Central memory CD8-positive, alpha-beta T cell (primary cell): ENCODE measurements around the gene TMEM131L.
A peak's percentile ranks its signal among the peaks of the same experiment; 100 is the strongest.
"Not testable (repeated sequence)": the region's sequence is repeated elsewhere in the genome, so short reads cannot be mapped to it uniquely, and the experiment has no call there.

Experiments
- ATAC-seq: fragments of 150-1000 bp; cut with Tn5 transposase; replicated peaks from 2 replicates; pipeline ENCODE4 v1.10.0; 2022; ENCODE audit warnings: mild to moderate bottlenecking, moderate FRiP score, moderate number of reproducible peaks; ENCODE audit not compliant: poor library complexity, severe bottlenecking; ENCODE audit errors: extremely low read depth
- DNase-seq, 2 donors: peaks; one replicate each; pipeline ENCODE4 v3.0.0; 2021; ENCODE audit warnings: low spot score in 2 of 2
- H3K27ac Mint-ChIP-seq: one replicate; pipeline ENCODE4 v1.8.0; 2022; ENCODE audit warnings: low read depth, mild to moderate bottlenecking, moderate library complexity, mixed read lengths
- H3K27me3 Mint-ChIP-seq: one replicate; pipeline ENCODE4 v1.8.0; 2022; ENCODE audit warnings: mixed read lengths
- H3K36me3 Mint-ChIP-seq: one replicate; pipeline ENCODE4 v1.8.0; 2022; ENCODE audit warnings: mild to moderate bottlenecking, moderate library complexity, mixed read lengths; ENCODE audit not compliant: insufficient read depth
- H3K4me1 Mint-ChIP-seq: one replicate; pipeline ENCODE4 v1.8.0; 2022; ENCODE audit warnings: mixed read lengths
- H3K4me3 Mint-ChIP-seq: one replicate; pipeline ENCODE4 v1.8.0; 2022; ENCODE audit warnings: mild to moderate bottlenecking, moderate library complexity, mixed read lengths
- H3K9me3 Mint-ChIP-seq: one replicate; pipeline ENCODE4 v1.8.0; 2022; ENCODE audit warnings: mixed read lengths

The TMEM131L gene

DNA sequence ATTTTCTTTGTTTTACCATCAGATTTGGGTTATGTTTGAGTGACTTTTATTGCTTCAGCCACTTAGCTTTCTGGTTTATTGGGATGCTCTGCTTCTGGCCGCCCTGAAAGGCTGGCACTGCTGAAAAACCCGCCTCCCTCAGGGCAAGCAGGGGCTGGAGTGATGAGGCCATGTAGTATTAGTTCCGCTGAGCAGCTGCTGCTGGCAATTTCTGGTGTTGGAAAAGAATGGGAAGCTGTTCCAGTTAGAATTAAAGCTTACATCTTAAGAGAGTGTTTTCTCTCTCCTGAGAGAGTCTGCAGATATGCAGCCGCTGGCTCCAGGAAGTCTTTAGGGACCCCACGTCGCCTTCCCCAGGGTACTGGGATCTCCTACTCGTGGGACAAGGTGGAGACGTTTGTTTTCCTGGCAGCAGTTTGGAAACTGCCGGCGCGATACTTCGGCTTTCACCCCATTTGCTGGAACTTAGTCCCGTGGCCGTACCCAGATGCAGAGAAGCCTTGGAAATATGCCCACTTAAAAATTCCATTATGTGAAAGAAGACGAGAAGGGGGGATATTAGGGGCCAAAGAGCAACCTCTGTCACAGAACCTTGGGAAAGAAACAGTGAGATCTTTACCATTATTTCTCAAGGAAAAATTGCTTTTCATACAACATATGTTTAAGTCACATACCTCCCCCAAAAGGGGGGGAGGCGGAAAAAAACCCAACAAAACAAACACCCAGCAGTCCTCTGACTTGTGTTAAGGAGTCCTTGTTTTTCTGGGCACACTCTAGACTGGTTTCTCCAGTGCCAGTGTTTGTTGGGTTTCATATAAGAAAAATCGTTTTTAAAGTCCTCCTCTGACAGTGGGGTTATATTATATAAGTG, 72.6 kb downstream of the TMEM131L start:
- H3K9me3 Mint-ChIP-seq = no peaks in the 10 kb centered on the region
- no peak for DNase-seq
- no peaks in the 10 kb centered on the region for H3K27me3 Mint-ChIP-seq
- peaks cover 64% of the 10 kb centered on the region for H3K4me1 Mint-ChIP-seq
- no peak overlapping the region for H3K27ac Mint-ChIP-seq
- no peak for ATAC-seq
- no peak overlapping the region for H3K4me3 Mint-ChIP-seq
- peaks cover 9% of the 10 kb centered on the region for H3K36me3 Mint-ChIP-seq

DNA sequence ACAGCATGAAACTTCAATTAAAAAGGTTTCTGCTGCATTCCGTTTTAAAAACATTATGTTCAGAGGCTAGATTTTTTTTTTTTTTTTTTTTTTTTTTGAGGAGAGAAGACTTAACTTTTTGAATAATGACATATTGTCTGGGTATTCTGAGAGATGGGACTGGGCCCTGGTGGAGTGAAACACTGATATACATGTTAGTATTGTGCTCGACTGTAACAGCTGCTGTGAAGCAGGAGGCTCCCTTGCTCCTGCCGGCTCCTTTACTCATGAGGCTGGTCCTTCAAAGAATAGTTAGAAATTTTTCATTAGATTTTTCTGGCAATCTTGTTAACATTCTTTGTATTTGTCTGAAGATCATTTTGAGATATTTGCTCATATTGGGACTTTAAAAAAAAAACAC, 73.3 kb downstream of the TMEM131L start:
- Mint-ChIP-seq H3K4me3 (no peak overlapping the region), H3K27ac (no peak overlapping the region), H3K36me3 (peaks cover 9% of the 10 kb centered on the region), H3K4me1 (peaks cover 61% of the 10 kb centered on the region), H3K9me3 (no peaks in the 10 kb centered on the region), H3K27me3 (no peaks in the 10 kb centered on the region)
- ATAC-seq (no peak), DNase-seq (no peak)

DNA sequence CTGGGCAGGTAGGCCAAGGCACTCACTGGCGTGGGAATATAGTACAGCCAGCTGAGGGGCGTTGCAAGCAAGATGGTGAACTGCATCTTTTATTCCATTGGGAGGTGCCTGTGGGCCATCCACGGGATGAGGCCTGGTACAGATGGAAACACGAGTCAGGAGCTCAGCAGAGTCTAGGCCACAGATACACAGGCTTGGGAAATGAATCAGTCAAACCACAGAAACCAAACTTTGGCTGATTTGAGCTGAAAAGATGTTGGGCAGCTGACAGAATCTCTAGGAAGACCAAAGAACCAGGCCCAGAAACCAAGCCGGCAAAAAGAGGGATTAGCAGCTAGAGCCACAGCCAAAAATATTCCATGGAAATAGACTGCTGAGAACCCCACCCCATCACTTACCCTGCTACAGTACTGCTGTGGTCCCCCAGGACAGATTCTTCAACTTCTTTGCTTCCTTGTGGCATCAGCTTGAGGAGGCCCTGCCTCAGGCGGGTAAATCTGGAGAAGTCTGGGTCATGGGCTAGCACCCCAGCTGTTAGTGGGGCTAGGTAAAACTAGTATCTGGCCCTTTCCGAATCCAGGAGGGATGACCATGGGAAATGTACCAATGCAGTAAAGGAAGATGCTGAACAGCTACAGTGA, 75.4 kb downstream of the TMEM131L start:
- Mint-ChIP-seq H3K36me3 (peaks cover 5% of the 10 kb centered on the region), H3K27me3 (no peaks in the 10 kb centered on the region), H3K9me3 (no peaks in the 10 kb centered on the region), H3K4me1 (peaks cover 48% of the 10 kb centered on the region), H3K4me3 (no peak overlapping the region), H3K27ac (peak overlapping the region; percentile 44)
- DNase-seq (no peak), ATAC-seq (no peak)

DNA sequence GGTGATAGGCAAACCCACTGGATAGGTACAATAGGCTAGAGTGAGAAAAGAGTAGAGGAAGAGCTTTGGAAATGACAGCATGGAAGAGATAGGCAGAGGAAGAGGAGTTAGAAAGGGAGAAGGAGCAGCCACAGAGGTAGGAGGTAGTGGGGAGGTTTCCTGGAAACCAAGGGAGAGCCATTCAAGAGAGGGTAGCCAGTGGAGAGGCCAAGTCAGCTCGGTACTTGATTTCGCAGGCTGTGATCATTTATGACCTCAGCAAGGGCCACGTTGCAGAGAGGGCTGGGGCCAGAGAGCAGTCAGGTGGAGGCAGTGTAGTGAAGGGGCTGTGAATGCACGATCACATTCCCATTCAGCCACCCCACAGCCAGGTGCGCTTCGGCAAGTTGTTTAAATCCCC, 76.0 kb downstream of the TMEM131L start:
- Mint-ChIP-seq H3K36me3 (peaks cover 5% of the 10 kb centered on the region), H3K27ac (peak overlapping the region; percentile 44), H3K9me3 (no peaks in the 10 kb centered on the region), H3K4me1 (peaks cover 43% of the 10 kb centered on the region), H3K27me3 (no peaks in the 10 kb centered on the region), H3K4me3 (no peak overlapping the region)
- DNase-seq (no peak), ATAC-seq (no peak)

DNA sequence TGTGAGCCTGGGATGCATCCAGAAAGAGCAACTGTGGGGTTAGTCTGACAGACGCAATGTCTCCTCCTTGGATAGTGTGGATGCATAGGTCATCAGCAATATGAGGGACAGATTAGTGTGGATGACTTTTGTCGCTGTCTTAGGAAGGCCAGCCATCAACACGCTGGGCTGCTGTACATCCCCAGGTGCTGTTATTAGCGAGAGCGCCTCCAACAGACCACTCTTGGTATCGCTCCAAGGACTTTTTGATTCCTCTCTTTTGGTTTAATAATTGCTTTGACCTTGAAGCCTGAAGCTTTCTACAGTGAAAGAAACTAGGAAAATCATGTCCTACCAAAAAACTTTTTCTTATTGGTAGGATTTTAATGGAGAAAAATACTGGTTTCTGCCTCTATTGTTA, 76.7 kb downstream of the TMEM131L start:
- no peaks in the 10 kb centered on the region for H3K9me3 Mint-ChIP-seq
- no peak for ATAC-seq
- peaks cover 4% of the 10 kb centered on the region for H3K36me3 Mint-ChIP-seq
- H3K4me3 Mint-ChIP-seq = no peak overlapping the region
- no peak for DNase-seq
- H3K27ac Mint-ChIP-seq = no peak overlapping the region
- H3K4me1 Mint-ChIP-seq = peaks cover 44% of the 10 kb centered on the region
- H3K27me3 Mint-ChIP-seq = no peaks in the 10 kb centered on the region

DNA sequence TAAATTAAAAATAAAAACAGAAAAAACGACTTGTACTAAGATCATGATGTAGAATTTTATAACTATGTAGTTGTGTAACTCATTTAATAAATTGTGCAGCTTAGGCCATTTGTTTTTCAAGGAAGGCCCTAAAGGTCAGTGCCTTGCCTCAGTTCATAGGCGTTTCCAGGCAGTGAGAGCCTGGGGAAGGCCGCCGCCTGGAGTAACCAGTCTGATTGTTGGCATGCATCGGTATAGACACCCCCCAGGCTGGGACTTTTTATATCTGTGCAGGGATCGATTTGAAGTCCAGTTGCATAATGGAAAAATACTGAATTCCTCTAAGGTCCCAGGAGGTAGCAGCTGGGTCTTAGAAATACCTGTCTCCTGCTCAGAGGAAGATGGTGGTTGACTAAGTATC, 77.2 kb downstream of the TMEM131L start:
- DNase-seq = no peak
- Mint-ChIP-seq H3K27me3 (no peaks in the 10 kb centered on the region), H3K4me3 (no peak overlapping the region), H3K27ac (no peak overlapping the region), H3K4me1 (peaks cover 44% of the 10 kb centered on the region), H3K36me3 (peaks cover 2% of the 10 kb centered on the region), H3K9me3 (no peaks in the 10 kb centered on the region)
- ATAC-seq = no peak

DNA sequence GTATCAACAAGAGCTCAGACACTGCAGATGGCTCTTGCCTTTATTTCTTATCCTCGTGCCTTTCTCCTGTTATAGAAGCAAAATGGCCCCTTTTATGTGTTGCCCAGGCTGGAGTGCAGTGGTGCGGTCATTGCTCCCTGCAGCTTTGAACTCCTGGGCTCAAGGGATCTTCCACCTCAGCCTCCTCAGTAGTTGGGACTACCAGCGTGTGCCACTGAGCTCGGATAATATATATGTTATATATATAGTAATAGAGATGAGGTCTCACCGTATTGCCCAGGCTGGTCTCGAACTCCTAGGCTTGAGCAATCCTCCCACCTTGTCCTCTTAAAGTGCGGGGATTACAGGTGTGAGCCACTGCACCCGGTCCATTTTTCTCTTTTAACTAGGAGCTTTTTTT, 79.7 kb downstream of the TMEM131L start:
- Mint-ChIP-seq H3K27ac (peak overlapping the region; percentile 56), H3K4me1 (peaks cover 48% of the 10 kb centered on the region), H3K9me3 (no peaks in the 10 kb centered on the region), H3K36me3 (peaks cover 4% of the 10 kb centered on the region), H3K4me3 (no peak overlapping the region), H3K27me3 (no peaks in the 10 kb centered on the region)
- ATAC-seq (no peak), DNase-seq (no peak)

DNA sequence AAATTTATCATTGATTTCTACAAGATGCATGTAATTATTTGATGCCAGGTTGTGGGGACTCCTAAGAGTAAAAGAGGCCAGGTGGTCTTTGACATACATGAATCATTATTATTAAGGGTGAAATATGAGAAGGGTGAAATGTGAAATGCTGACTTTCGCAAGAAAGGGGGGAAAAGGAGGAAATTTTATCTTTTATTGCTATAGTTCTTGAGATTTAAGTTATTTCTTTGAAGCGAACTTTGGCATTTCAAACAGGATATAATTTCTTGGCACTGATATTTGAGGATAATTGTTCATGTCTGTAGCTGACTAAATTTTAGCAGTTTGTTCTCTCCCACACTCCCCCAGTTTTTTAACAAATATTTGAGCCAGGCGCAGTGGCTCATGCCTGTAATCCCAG, 80.1 kb downstream of the TMEM131L start:
- H3K4me3 Mint-ChIP-seq = no peak overlapping the region
- peaks cover 9% of the 10 kb centered on the region for H3K36me3 Mint-ChIP-seq

DNA sequence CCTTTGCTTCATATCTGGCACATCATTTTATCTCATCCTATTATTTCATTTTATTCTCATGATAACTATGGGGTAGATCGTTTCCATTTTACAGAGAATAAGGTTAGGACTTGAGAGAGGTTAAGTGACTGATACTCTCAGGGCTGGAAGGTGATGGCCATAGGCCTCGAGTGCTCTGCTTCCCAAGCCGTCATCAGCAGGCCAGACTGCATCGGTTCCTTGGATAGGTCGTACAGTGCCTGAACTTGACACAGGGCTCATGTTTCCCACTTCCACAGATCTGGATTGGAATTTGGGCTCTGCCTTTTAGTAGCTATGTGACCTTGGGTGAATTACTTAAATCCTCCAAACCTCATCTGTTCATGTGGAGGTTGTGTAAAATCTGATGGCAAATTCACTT, 81.4 kb downstream of the TMEM131L start:
- Mint-ChIP-seq H3K27me3 (no peaks in the 10 kb centered on the region), H3K4me3 (no peak overlapping the region), H3K4me1 (peaks cover 34% of the 10 kb centered on the region), H3K36me3 (peaks cover 12% of the 10 kb centered on the region), H3K27ac (no peak overlapping the region), H3K9me3 (no peaks in the 10 kb centered on the region)
- DNase-seq (no peak), ATAC-seq (no peak)

More for the DNA sequence above, 80.1 kb downstream of the TMEM131L start:
- Mint-ChIP-seq H3K4me1 (peaks cover 46% of the 10 kb centered on the region), H3K27me3 (no peaks in the 10 kb centered on the region), H3K27ac (peak overlapping the region; percentile 56), H3K9me3 (no peaks in the 10 kb centered on the region)
- DNase-seq (no peak), ATAC-seq (no peak)

DNA sequence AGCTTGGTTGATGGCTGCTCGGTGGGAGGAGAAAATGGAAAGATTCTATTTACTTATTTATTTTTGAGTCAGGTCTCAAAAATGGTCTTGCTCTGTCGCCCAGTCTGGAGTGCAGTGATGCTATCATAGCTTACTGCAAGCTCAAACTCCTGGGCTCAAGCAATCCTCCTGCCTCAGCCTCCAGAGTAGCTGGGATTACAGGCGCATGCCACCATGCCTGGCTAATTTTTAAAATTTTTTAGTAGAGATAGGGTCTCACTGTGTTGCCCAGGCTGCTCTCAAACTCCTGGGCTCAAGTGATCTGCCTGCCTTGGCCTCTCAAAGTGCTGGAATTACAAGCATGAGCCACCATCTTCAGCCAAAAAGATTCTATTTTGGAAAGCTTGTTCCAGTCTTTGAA, 82.7 kb downstream of the TMEM131L start:
- H3K36me3 Mint-ChIP-seq = peaks cover 20% of the 10 kb centered on the region
- H3K4me3 Mint-ChIP-seq, DNase-seq, ATAC-seq, H3K27me3 Mint-ChIP-seq, H3K27ac Mint-ChIP-seq, H3K9me3 Mint-ChIP-seq: not testable (repeated sequence)
- H3K4me1 Mint-ChIP-seq = peaks cover 39% of the 10 kb centered on the region

DNA sequence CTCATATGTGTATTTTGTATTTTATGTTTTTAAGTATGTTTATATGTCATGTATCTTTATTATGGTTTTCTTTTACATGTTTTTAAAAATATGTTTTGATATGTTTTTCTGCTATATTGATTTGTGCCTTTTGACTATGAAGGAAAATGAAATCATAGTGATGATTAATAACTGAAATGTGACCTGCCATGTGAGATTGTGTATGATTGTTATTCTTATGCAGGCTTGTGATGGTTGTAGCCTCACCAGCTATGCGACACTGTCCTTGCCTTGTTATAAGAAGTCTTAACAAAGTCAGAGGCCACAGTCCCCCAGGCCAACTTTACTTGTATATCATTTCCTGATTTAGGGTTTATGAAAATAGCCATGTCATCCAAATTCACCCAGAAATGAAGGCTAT, 83.2 kb downstream of the TMEM131L start:
- ATAC-seq = no peak
- no peaks in the 10 kb centered on the region for H3K9me3 Mint-ChIP-seq
- H3K36me3 Mint-ChIP-seq = peaks cover 20% of the 10 kb centered on the region

DNA sequence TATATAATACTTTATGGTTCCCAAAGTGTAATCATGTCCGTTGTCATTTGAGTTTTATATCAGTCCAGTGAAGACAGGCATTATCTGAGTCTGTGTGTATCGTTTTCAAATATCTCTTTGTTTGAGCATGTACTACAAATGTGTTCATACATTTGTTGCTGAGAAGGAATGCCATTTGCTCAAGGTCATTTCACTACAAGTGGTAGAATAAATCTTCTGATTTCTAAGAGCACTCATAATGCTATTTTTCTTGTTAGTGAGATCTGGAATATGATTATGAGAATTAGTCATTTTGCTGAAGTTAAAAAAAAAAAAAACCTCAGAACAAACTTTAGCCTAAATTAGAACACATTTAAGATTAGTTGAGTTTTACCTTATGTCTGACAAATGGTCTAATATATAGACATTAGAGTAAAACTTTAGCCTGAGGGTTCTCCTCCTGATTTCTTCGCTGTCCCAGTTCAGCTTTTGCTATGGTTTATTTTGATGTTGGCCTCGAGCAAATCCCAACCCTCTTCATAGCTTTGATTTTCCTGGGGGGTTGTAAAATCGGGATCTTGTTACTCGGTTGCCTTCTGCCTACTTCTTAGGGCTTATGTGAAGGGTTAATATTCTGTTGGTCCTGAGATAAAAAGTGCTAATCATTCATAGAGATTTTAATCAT, 87.1 kb downstream of the TMEM131L start:
- Mint-ChIP-seq H3K4me1 (peaks cover 30% of the 10 kb centered on the region), H3K36me3 (peaks cover 27% of the 10 kb centered on the region), H3K27me3 (no peaks in the 10 kb centered on the region), H3K9me3 (no peaks in the 10 kb centered on the region), H3K27ac (no peak overlapping the region), H3K4me3 (no peak overlapping the region)
- no peak for DNase-seq
- no peak for ATAC-seq

More for the DNA sequence above, 83.2 kb downstream of the TMEM131L start:
- no peaks in the 10 kb centered on the region for H3K27me3 Mint-ChIP-seq
- H3K27ac Mint-ChIP-seq = no peak overlapping the region
- H3K4me1 Mint-ChIP-seq = peaks cover 35% of the 10 kb centered on the region
- DNase-seq = no peak
- H3K4me3 Mint-ChIP-seq = no peak overlapping the region

DNA sequence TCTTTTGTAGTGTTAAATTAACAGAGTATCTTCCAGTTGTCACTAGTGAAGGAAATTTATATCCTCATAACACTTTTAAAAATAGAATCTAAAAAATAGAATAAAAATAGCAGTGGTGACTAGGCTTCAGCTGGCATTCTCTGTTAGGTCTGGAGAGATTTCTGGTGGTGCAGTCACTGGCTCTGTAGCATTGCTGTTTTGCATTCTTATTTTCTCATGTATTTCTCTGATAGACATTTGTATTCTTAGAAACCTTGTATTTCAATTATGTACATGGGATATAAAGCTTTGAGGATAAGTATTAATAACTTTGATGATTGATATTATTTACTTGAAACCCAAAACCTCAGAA, 87.6 kb downstream of the TMEM131L start:
- no peaks in the 10 kb centered on the region for H3K9me3 Mint-ChIP-seq
- DNase-seq = no peak
- H3K4me1 Mint-ChIP-seq = peaks cover 25% of the 10 kb centered on the region
- H3K36me3 Mint-ChIP-seq = peaks cover 27% of the 10 kb centered on the region
- H3K27ac Mint-ChIP-seq = no peak overlapping the region
- H3K4me3 Mint-ChIP-seq = no peak overlapping the region
- H3K27me3 Mint-ChIP-seq = no peaks in the 10 kb centered on the region
- no peak for ATAC-seq
